Amniotic epithelial cell (primary cell): ENCODE measurements around the gene STPG4.
"Not testable (repeated sequence)": the region's sequence is repeated elsewhere in the genome, so short reads cannot be mapped to it uniquely, and the experiment has no call there.

Experiments used
- DNase-seq: peaks from one replicate; pipeline ENCODE4 v3.0.0-alpha.2; 2010; ENCODE audit warnings: low read depth

STPG4 gene

GRCh38 chr2:47126783-47127182 is 28.3 kb downstream of the STPG4 start:
- no peak for DNase-seq

- not testable (repeated sequence) for DNase-seq
Measured at GRCh38 chr2:47124740-47125139, 30.4 kb downstream of the STPG4 start.

GRCh38 chr2:47120424-47120823 is 34.7 kb downstream of the STPG4 start:
- DNase-seq = not testable (repeated sequence)

GRCh38 chr2:47119001-47119400 is 36.1 kb downstream of the STPG4 start:
- DNase-seq = peak; percentile 45

GRCh38 chr2:47118581-47118980 is 36.5 kb downstream of the STPG4 start:
- no peak for DNase-seq

- DNase-seq = no peak
Measured at GRCh38 chr2:47112665-47113435, 42.3 kb downstream of the STPG4 start.

- no peak for DNase-seq
Measured at GRCh38 chr2:47109680-47110079, 45.4 kb downstream of the STPG4 start.

- DNase-seq = no peak
Measured at GRCh38 chr2:47109007-47109375, 46.1 kb downstream of the STPG4 start.

GRCh38 chr2:47108267-47109006 is 46.7 kb downstream of the STPG4 start:
- DNase-seq = not testable (repeated sequence)

GRCh38 chr2:47107201-47107600 is 47.9 kb downstream of the STPG4 start:
- not testable (repeated sequence) for DNase-seq

- DNase-seq = not testable (repeated sequence)
Measured at GRCh38 chr2:47106231-47106630, 48.9 kb downstream of the STPG4 start.

- not testable (repeated sequence) for DNase-seq
Measured at GRCh38 chr2:47099712-47100111, 55.4 kb downstream of the STPG4 start.

- no peak for DNase-seq
Measured at GRCh38 chr2:47098953-47099352, 56.2 kb downstream of the STPG4 start.

- DNase-seq = no peak
Measured at GRCh38 chr2:47097563-47097962, 57.5 kb downstream of the STPG4 start.

GRCh38 chr2:47096451-47096850 is 58.7 kb downstream of the STPG4 start:
- DNase-seq = no peak

- no peak for DNase-seq
Measured at GRCh38 chr2:47095349-47096020, 59.6 kb downstream of the STPG4 start.

GRCh38 chr2:47094511-47095142 is 60.5 kb downstream of the STPG4 start:
- DNase-seq = peak; percentile 38

GRCh38 chr2:47093626-47094025 is 61.5 kb downstream of the STPG4 start:
- no peak for DNase-seq

- no peak for DNase-seq
Measured at GRCh38 chr2:47092465-47092864, 62.6 kb downstream of the STPG4 start.

- DNase-seq = peak; percentile 22
Measured at GRCh38 chr2:47091118-47091517, 64.0 kb downstream of the STPG4 start.

GRCh38 chr2:47089083-47089464 is 66.0 kb downstream of the STPG4 start:
- peak; percentile 80 for DNase-seq

GRCh38 chr2:47088371-47089082 is 66.6 kb downstream of the STPG4 start:
- peak; percentile 67 for DNase-seq
